ENCODE data around the gene GLT1D1.

DNA sequence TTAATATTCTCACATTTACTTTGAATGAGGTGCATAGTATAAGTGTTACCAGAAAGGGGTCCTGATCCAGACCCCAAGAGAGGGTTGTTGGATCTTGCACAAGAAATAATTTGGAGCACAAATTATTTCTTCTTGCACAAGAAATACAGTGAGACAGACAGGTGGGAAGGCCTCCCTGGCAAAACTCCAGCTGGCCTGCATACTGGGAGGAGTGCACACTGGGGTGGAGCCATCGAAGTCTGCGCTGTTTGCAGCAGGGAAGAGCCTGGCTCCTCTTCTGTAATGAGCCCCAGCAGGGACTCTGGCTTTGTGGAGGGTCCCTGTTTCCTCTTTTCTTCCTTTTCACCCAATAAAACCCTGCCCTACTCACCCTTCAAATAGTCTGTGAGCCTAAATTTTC is 141.6 kb downstream of the GLT1D1 start:
- TF ChIP-seq, protein P1, sequence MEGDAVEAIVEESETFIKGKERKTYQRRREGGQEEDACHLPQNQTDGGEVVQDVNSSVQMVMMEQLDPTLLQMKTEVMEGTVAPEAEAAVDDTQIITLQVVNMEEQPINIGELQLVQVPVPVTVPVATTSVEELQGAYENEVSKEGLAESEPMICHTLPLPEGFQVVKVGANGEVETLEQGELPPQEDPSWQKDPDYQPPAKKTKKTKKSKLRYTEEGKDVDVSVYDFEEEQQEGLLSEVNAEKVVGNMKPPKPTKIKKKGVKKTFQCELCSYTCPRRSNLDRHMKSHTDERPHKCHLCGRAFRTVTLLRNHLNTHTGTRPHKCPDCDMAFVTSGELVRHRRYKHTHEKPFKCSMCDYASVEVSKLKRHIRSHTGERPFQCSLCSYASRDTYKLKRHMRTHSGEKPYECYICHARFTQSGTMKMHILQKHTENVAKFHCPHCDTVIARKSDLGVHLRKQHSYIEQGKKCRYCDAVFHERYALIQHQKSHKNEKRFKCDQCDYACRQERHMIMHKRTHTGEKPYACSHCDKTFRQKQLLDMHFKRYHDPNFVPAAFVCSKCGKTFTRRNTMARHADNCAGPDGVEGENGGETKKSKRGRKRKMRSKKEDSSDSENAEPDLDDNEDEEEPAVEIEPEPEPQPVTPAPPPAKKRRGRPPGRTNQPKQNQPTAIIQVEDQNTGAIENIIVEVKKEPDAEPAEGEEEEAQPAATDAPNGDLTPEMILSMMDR (conservative IDR thresholded peaks at IDR 0.05; ENCODE audit: low read depth, low read length) = no peak
- TF ChIP-seq EZH2 (IDR thresholded peaks at IDR 0.05; ENCODE audit: low read length, unreplicated experiment) = no peak

All from PC-3 (cell line).